Keratinocyte (primary cell): Measurements from ENCODE around the gene IPPK. TPM values are rescaled to one million over a fixed set of nuclear protein-coding genes. Genes with fewer than 3 reads are reported as not detected.

Source experiments
- DNase-seq: peaks from one replicate; pipeline ENCODE4 v3.0.0-alpha.2; 2011; ENCODE audit warnings: low read depth, missing footprints, low spot score
- FAIRE-seq: peaks from 2 replicates; lab custom pipeline; 2011; peaks lifted over from hg19 to GRCh38; lab: Jason Lieb, UNC
- H2AFZ ChIP-seq: 2 replicates; pipeline ENCODE4 v1.6.0; 2012; ENCODE audit warnings: low read length, control low read depth, inconsistent platforms; ENCODE audit not compliant: control insufficient read depth
- H3K27ac ChIP-seq: 2 replicates; pipeline ENCODE4 v1.5.1; 2011; ENCODE audit warnings: low read length; ENCODE audit not compliant: control insufficient read depth, insufficient read depth
- H3K27me3 ChIP-seq: 3 replicates; pipeline ENCODE4 v1.6.0; 2011; ENCODE audit warnings: low read length; ENCODE audit not compliant: control insufficient read depth, insufficient read depth; ENCODE audit errors: extremely low read depth
- H3K36me3 ChIP-seq, 2 experiments: 2 replicates in 1 of 2; 3 replicates in 1 of 2; pipeline ENCODE4 v1.5.1; 2011; ENCODE audit warnings: low read length in 2 of 2, mild to moderate bottlenecking in 1 of 2; ENCODE audit not compliant: control insufficient read depth in 2 of 2, insufficient read depth in 2 of 2; ENCODE audit errors: extremely low read depth in 1 of 2
- H3K4me1 ChIP-seq: 3 replicates; pipeline ENCODE4 v1.5.1; 2011; ENCODE audit warnings: low read length; ENCODE audit not compliant: control insufficient read depth, insufficient read depth; ENCODE audit errors: extremely low read depth
- H3K4me2 ChIP-seq: 3 replicates; pipeline ENCODE4 v1.6.0; 2011; ENCODE audit warnings: low read depth, low read length; ENCODE audit not compliant: control insufficient read depth, insufficient read depth; ENCODE audit errors: extremely low read depth
- H3K4me3 ChIP-seq, 3 experiments: fragments of 200-600 bp in 1 of 3; sonication (generic) in 1 of 3; 2 replicates in 2 of 3; 3 replicates in 1 of 3; pipeline ENCODE4 v1.5.1; 2011 to 2016; ENCODE audit warnings: low read length in 3 of 3, mild to moderate bottlenecking in 3 of 3, control low read depth in 2 of 3, inconsistent platforms in 1 of 3, low read depth in 1 of 3, mixed read lengths in 1 of 3, mixed run types in 1 of 3, moderate library complexity in 1 of 3; ENCODE audit not compliant: control insufficient read depth in 2 of 3, insufficient read depth in 2 of 3; ENCODE audit errors: extremely low read depth in 1 of 3
- H3K79me2 ChIP-seq: 2 replicates; pipeline ENCODE4 v1.6.0; 2012; ENCODE audit warnings: low read length; ENCODE audit not compliant: control insufficient read depth, insufficient read depth
- H3K9ac ChIP-seq: 3 replicates; pipeline ENCODE4 v1.6.0; 2011; ENCODE audit warnings: low read length; ENCODE audit not compliant: control insufficient read depth, insufficient read depth; ENCODE audit errors: extremely low read depth
- H3K9me1 ChIP-seq: 3 replicates; pipeline ENCODE4 v1.6.0; 2011; ENCODE audit warnings: low read length; ENCODE audit not compliant: control insufficient read depth, insufficient read depth; ENCODE audit errors: extremely low read depth
- H3K9me3 ChIP-seq: 2 replicates; pipeline ENCODE4 v1.5.1; 2012; ENCODE audit warnings: low read depth, low read length; ENCODE audit not compliant: control insufficient read depth
- H4K20me1 ChIP-seq: 3 replicates; pipeline ENCODE4 v1.6.0; 2011; ENCODE audit warnings: low read length; ENCODE audit not compliant: control insufficient read depth, insufficient read depth; ENCODE audit errors: extremely low read depth
- CTCF ChIP-seq, 3 experiments: IDR thresholded peaks in 1 of 3; conservative IDR thresholded peaks in 1 of 3; optimal IDR thresholded peaks in 1 of 3; 2 replicates in 2 of 3; 3 replicates in 1 of 3; pipeline versions ENCODE3 to v1.5.1; 2011; ENCODE audit warnings: low read length in 3 of 3, mild to moderate bottlenecking in 3 of 3, moderate library complexity in 2 of 3, control low read depth in 1 of 3, inconsistent platforms in 1 of 3; ENCODE audit not compliant: insufficient read depth in 2 of 3; ENCODE audit errors: extremely low read depth in 1 of 3
- EZH2 ChIP-seq: IDR thresholded peaks from one replicate; pipeline ENCODE4 v1.6.1; 2012; ENCODE audit warnings: inconsistent platforms, mild to moderate bottlenecking, low read length, moderate library complexity
- dilution Hi-C: fragments of 300-500 bp; cut with MboI; formaldehyde crosslinking; loops from one replicate; pipeline ENCODE4 v1.7.0; 2020; ENCODE audit warnings: low sequenced_read_pairs; ENCODE audit not compliant: extremely low pct_ligation_motif_present
- polyA plus RNA-seq, 5 experiments: library from polyadenylated mRNA; depleted of rRNA in 3 of 5; stranded (reverse) in 3 of 5; stranded (forward) in 1 of 5; unstranded in 1 of 5; fragments of >200 nt; gene quantifications; 1 replicate in 1 of 5; 2 replicates in 3 of 5; 3 replicates in 1 of 5; pipeline versions ENCODE4 v1.2.1 to v1.2.3, GENCODE V29; 2011 to 2012; ENCODE audit warnings: missing spikeins in 2 of 5, low read depth in 1 of 5, low replicate concordance in 1 of 5

The IPPK gene
- polyA plus RNA-seq, 1 donor (not counting 4 experiments of a cell fraction or from before 2014, with no cell fraction given), result 32.4 TPM

- H3K4me1 ChIP-seq, result peaks cover 19% of the 10 kb centered on the region
- H3K27ac ChIP-seq, result no peak overlapping the region
- DNase-seq (no peak), FAIRE-seq (no peak)
- H2AFZ ChIP-seq, result no peak overlapping the region
- no peaks in the 10 kb centered on the region for H3K9me3 ChIP-seq
- peaks cover 13% of the 10 kb centered on the region for H3K79me2 ChIP-seq
- H3K27me3 ChIP-seq, result no peaks in the 10 kb centered on the region
- H3K4me2 ChIP-seq, result no peak overlapping the region
- H3K36me3 ChIP-seq, result peaks cover 44 to 46% of the 10 kb centered on the region in 2 experiments
- peaks cover 2% of the 10 kb centered on the region for H4K20me1 ChIP-seq
- no peak overlapping the region for H3K9ac ChIP-seq
- no peaks in the 10 kb centered on the region for H3K9me1 ChIP-seq
- TF ChIP-seq EZH2, result no peak
- TF ChIP-seq CTCF (optimal IDR thresholded peaks at IDR 0.05 in 1 of 3, IDR thresholded peaks at IDR 0.05 in 1 of 3, conservative IDR thresholded peaks at IDR 0.05 in 1 of 3; ENCODE audit: extremely low read depth in 1 of 3, insufficient read depth in 2 of 3, low read length in 3 of 3), result no peak
- dilution Hi-C loops, result no loop called here
- no peak overlapping the region for H3K4me3 ChIP-seq
These were observed 27.4 kb downstream of the IPPK start for GRCh38 chr9:92642564-92642963.

- Histone ChIP-seq H4K20me1 (peaks cover 2% of the 10 kb centered on the region), H3K4me3 (no peak overlapping the region), H2AFZ (no peak overlapping the region), H3K79me2 (peaks cover 13% of the 10 kb centered on the region), H3K4me1 (peaks cover 19% of the 10 kb centered on the region), H3K27me3 (no peaks in the 10 kb centered on the region), H3K36me3 (peaks cover 49 to 50% of the 10 kb centered on the region in 2 experiments), H3K27ac (no peak overlapping the region), H3K9me1 (no peaks in the 10 kb centered on the region), H3K9me3 (no peaks in the 10 kb centered on the region), H3K4me2 (no peak overlapping the region), H3K9ac (no peak overlapping the region)
- FAIRE-seq (no peak), DNase-seq (no peak)
- no peak for TF ChIP-seq CTCF (optimal IDR thresholded peaks at IDR 0.05 in 1 of 3, IDR thresholded peaks at IDR 0.05 in 1 of 3, conservative IDR thresholded peaks at IDR 0.05 in 1 of 3; ENCODE audit: extremely low read depth in 1 of 3, insufficient read depth in 2 of 3, low read length in 3 of 3)
- TF ChIP-seq EZH2, result no peak
- dilution Hi-C loops, result no loop called here
These were observed 27.9 kb downstream of the IPPK start for GRCh38 chr9:92642041-92642451.
